Breast epithelium (tissue), 4 donors: Measurements from ENCODE around the gene GRIA4. TPM values are rescaled to one million over a fixed set of nuclear protein-coding genes. Genes with fewer than 3 reads are reported as not detected.

ENCODE experiments used
- DNase-seq, 2 donors: peaks; one replicate each; pipeline ENCODE4 v3.0.0-alpha.2; 2019; ENCODE audit warnings: low spot score in 2 of 2
- H3K27ac ChIP-seq, 2 donors: fragments of 200-600 bp; sonication (generic) in 1 of 2; one replicate each; pipeline ENCODE4 v1.5.1; 2016 to 2019; ENCODE audit warnings: mild to moderate bottlenecking in 1 of 2
- H3K27me3 ChIP-seq, 2 donors: fragments of 200-600 bp; sonication (generic) in 1 of 2; one replicate each; pipeline versions ENCODE4 v1.5.1 to v1.6.0; 2017 to 2019; ENCODE audit warnings: control low read depth in 1 of 2, mild to moderate bottlenecking in 1 of 2
- H3K36me3 ChIP-seq: fragments of 200-600 bp; one replicate; pipeline ENCODE4 v1.5.1; 2019
- H3K4me1 ChIP-seq, 2 donors: fragments of 200-600 bp; sonication (generic); one replicate each; pipeline ENCODE4 v1.5.1; 2016 to 2019; ENCODE audit warnings: control low read depth in 1 of 2
- H3K4me3 ChIP-seq, 3 donors: fragments of 200-600 bp; sonication (generic); 1 replicate in 2 of 3; 2 replicates in 1 of 3; pipeline ENCODE4 v1.5.1; 2016 to 2019; ENCODE audit warnings: mild to moderate bottlenecking in 3 of 3, moderate library complexity in 2 of 3
- H3K9me3 ChIP-seq, 2 donors: fragments of 200-600 bp; sonication (generic) in 1 of 2; one replicate each; pipeline ENCODE4 v1.5.1; 2016 to 2019; ENCODE audit warnings: control low read depth in 1 of 2
- POLR2A ChIP-seq: fragments of 450-650 bp; IDR thresholded peaks from one replicate; pipeline ENCODE4 v1.6.1; 2016; ENCODE audit warnings: antibody characterized with exemption, mild to moderate bottlenecking, moderate library complexity
- POLR2AphosphoS5 ChIP-seq, 3 donors: sonication (generic); formaldehyde crosslinking; IDR thresholded peaks; one replicate each; pipeline ENCODE4 v1.6.1; 2017; ENCODE audit warnings: antibody characterized with exemption in 3 of 3
- intact Hi-C: fragments of 100-400 bp; cut with DNase I; formaldehyde crosslinking; loops from one replicate; pipeline ENCODE4 v1.15.1; 2023; ENCODE audit warnings: low total_unique reads
- total RNA-seq, 3 donors: library from RNA; depleted of rRNA; stranded (reverse); fragments of >200 nt; gene quantifications; one replicate each; pipeline ENCODE4 v1.1.0, GENCODE V29; 2016
- TF ChIP-seq, protein P1 (sequence below), 3 donors: fragments of 450-650 bp; IDR thresholded peaks; one replicate each; pipeline ENCODE4 v1.5.1; 2016 to 2017; ENCODE audit warnings: antibody characterized with exemption in 3 of 3, mild to moderate bottlenecking in 3 of 3, moderate library complexity in 3 of 3

Gene GRIA4
- total RNA-seq, 3 donors from 2014 or later = 14.1 to 27.7 TPM; not detected in 1

DNA sequence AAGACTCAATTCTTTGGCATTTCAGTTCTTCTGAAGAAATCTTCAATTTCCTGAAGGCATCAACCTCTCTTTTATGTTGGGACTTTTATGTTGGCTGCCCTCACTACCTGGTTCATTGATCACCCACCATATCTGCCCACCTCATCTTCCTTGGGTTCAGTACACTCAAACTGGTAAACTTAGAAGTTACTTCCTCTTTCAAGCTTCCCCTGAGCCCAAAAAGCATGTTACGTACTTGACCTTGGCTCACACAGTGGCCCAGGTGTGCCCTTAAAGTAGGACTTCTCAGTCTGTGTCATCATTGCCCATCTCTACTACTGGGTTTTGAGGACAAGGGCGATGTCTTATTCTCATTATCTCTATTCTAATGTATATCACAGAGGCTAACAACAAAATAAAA is 86.1 kb downstream of the GRIA4 start:
- DNase-seq = no peak
- H3K9me3 ChIP-seq = no peaks in the 10 kb centered on the region
- no peaks in the 10 kb centered on the region for H3K36me3 ChIP-seq
- no peaks in the 10 kb centered on the region for H3K4me1 ChIP-seq
- H3K4me3 ChIP-seq = no peak overlapping the region
- intact Hi-C loops = no loop called here
- H3K27me3 ChIP-seq = no peaks in the 10 kb centered on the region
- TF ChIP-seq POLR2A (no peak), POLR2AphosphoS5 (IDR thresholded peaks at IDR 0.05) (no peak)
- TF ChIP-seq, protein P1, sequence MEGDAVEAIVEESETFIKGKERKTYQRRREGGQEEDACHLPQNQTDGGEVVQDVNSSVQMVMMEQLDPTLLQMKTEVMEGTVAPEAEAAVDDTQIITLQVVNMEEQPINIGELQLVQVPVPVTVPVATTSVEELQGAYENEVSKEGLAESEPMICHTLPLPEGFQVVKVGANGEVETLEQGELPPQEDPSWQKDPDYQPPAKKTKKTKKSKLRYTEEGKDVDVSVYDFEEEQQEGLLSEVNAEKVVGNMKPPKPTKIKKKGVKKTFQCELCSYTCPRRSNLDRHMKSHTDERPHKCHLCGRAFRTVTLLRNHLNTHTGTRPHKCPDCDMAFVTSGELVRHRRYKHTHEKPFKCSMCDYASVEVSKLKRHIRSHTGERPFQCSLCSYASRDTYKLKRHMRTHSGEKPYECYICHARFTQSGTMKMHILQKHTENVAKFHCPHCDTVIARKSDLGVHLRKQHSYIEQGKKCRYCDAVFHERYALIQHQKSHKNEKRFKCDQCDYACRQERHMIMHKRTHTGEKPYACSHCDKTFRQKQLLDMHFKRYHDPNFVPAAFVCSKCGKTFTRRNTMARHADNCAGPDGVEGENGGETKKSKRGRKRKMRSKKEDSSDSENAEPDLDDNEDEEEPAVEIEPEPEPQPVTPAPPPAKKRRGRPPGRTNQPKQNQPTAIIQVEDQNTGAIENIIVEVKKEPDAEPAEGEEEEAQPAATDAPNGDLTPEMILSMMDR (IDR thresholded peaks at IDR 0.05) = no peak
- H3K27ac ChIP-seq = no peak overlapping the region

DNA sequence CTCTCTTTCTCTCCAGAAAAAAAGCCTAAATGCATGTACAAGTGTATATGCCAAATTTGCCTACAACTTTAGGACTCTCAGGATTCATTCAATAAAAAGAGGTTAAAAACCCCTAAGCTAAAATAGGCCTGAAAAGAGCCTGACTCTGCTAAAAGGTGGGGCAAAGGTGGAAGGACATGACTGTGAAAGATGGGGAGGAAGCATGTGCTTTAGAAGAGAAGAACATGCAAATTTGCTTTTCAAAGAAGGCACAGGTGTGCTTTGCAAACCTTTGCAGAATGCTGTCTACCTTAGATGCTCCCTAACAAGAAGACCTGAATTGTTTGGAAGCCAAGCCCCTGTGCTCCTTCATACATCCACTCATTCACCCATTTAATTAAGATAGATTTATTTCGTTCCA is 87.4 kb downstream of the GRIA4 start:
- intact Hi-C loops = no loop called here
- H3K4me3 ChIP-seq = no peak overlapping the region
- TF ChIP-seq, protein P1 (IDR thresholded peaks at IDR 0.05) = no peak

DNA sequence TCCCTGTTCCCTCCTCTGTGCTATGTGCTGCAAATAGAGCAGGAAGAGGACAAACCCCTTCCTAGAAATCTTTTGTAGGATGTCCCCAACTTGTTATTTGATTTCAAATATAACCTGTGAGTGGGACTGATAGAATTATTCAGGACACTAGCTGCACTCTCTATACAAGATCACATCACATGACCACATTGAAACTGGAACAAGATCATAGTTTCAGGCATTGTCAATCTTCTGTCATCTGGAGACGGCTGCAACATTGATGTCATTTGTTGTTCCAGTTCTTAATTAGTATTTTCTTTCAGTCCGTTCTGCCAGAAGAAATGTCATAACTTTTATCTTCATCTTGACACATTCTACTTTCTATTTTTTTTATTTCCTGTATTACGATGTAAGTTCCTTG is 89.3 kb downstream of the GRIA4 start:
- intact Hi-C loops = no loop called here
- Histone ChIP-seq H3K36me3 (no peaks in the 10 kb centered on the region), H3K4me3 (no peak overlapping the region), H3K4me1 (no peaks in the 10 kb centered on the region), H3K9me3 (no peaks in the 10 kb centered on the region), H3K27ac (no peak overlapping the region), H3K27me3 (no peaks in the 10 kb centered on the region)
- no peak for DNase-seq
- TF ChIP-seq, protein P1 (IDR thresholded peaks at IDR 0.05) = no peak
- no peak for TF ChIP-seq POLR2A
- TF ChIP-seq POLR2AphosphoS5 (IDR thresholded peaks at IDR 0.05) = no peak

More for the DNA sequence above, 87.4 kb downstream of the GRIA4 start:
- Histone ChIP-seq H3K36me3 (no peaks in the 10 kb centered on the region), H3K9me3 (no peaks in the 10 kb centered on the region), H3K27ac (no peak overlapping the region), H3K4me1 (no peaks in the 10 kb centered on the region), H3K27me3 (no peaks in the 10 kb centered on the region)
- no peak for DNase-seq

DNA sequence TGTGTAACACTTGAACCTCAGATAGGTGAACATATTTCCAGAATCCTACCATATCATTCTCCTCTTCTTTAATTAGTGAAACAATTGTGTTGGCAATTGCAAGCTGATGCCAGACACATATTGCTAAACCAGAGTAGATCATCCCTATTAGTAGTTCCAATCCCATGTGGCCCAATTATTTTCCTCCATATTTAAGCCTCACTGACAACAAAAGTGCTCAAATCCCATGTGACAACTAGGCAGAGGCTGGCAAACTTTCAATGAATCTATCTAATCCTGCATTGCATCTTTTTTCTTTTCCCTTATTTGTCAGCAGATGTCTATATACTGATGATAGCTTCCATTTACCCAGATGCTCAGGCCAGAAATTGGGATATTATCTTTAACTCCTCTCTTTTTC is 90.4 kb downstream of the GRIA4 start:
- no peaks in the 10 kb centered on the region for H3K27me3 ChIP-seq
- TF ChIP-seq, protein P1 (IDR thresholded peaks at IDR 0.05) = no peak
- TF ChIP-seq POLR2A = no peak
- TF ChIP-seq POLR2AphosphoS5 (IDR thresholded peaks at IDR 0.05) = no peak
- H3K9me3 ChIP-seq = no peaks in the 10 kb centered on the region
- no peaks in the 10 kb centered on the region for H3K4me1 ChIP-seq
- DNase-seq = no peak
- no peaks in the 10 kb centered on the region for H3K36me3 ChIP-seq
- H3K4me3 ChIP-seq = no peak overlapping the region
- H3K27ac ChIP-seq = no peak overlapping the region
- intact Hi-C loops = no loop called here

DNA sequence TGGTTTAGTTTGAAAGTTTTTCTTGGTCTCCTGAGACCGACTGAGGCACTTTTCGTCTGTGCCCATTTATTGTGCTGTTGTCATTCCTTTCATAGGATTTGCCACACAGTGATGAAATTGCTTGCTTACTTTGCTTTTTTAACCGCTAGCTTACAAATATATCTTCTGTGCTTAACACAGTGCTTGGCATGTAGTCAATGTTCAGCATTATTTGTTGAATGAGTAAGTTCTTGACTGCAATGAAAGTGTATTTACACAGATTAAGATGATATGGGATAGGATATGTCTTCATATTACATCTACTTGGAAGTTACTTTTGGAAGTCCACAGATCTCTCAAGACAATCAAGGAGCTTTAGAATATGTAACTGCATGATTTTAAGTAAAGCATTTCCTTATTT is 91.2 kb downstream of the GRIA4 start:
- DNase-seq = no peak
- Histone ChIP-seq H3K27me3 (no peaks in the 10 kb centered on the region), H3K36me3 (no peaks in the 10 kb centered on the region), H3K4me3 (no peak overlapping the region), H3K4me1 (no peaks in the 10 kb centered on the region), H3K27ac (no peak overlapping the region), H3K9me3 (no peaks in the 10 kb centered on the region)
- intact Hi-C loops = no loop called here
- TF ChIP-seq, protein P1 (IDR thresholded peaks at IDR 0.05) = no peak
- no peak for TF ChIP-seq POLR2AphosphoS5 (IDR thresholded peaks at IDR 0.05)
- no peak for TF ChIP-seq POLR2A
